Coronary artery (tissue), 2 donors: Measurements from ENCODE around the gene CR1.
"Not testable (repeated sequence)": the region's sequence is repeated elsewhere in the genome, so short reads cannot be mapped to it uniquely, and the experiment has no call there.

Experiments used
- DNase-seq: peaks from one replicate; pipeline ENCODE4 v3.0.0-alpha.2; 2017; ENCODE audit warnings: low spot score
- H3K27ac ChIP-seq, 2 donors: fragments of 200-600 bp; sonication (generic); one replicate each; pipeline ENCODE4 v1.5.1; 2016 to 2019
- H3K4me3 ChIP-seq: fragments of 200-600 bp; sonication (generic); 2 replicates; pipeline ENCODE4 v1.5.1; 2016; ENCODE audit warnings: mild to moderate bottlenecking, moderate library complexity
- TF ChIP-seq, protein P1 (sequence below): fragments of 200-600 bp; sonication (generic); IDR thresholded peaks from one replicate; pipeline ENCODE4 v1.5.1; 2019; ENCODE audit warnings: antibody characterized with exemption

Gene CR1

GRCh38 chr1:207487636-207488035 lies 8.3 kb upstream of the CR1 start:
- Histone ChIP-seq H3K27ac (no peak overlapping the region), H3K4me3 (no peak overlapping the region)
- DNase-seq: no peak
- TF ChIP-seq, protein P1, sequence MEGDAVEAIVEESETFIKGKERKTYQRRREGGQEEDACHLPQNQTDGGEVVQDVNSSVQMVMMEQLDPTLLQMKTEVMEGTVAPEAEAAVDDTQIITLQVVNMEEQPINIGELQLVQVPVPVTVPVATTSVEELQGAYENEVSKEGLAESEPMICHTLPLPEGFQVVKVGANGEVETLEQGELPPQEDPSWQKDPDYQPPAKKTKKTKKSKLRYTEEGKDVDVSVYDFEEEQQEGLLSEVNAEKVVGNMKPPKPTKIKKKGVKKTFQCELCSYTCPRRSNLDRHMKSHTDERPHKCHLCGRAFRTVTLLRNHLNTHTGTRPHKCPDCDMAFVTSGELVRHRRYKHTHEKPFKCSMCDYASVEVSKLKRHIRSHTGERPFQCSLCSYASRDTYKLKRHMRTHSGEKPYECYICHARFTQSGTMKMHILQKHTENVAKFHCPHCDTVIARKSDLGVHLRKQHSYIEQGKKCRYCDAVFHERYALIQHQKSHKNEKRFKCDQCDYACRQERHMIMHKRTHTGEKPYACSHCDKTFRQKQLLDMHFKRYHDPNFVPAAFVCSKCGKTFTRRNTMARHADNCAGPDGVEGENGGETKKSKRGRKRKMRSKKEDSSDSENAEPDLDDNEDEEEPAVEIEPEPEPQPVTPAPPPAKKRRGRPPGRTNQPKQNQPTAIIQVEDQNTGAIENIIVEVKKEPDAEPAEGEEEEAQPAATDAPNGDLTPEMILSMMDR: no peak

- DNase-seq: no peak
- no peak overlapping the region for H3K27ac ChIP-seq
- H3K4me3 ChIP-seq: no peak overlapping the region
- TF ChIP-seq, protein P1: no peak
Observed at GRCh38 chr1:207493212-207493611, 2.7 kb upstream of the CR1 start.

- no peak overlapping the region for H3K4me3 ChIP-seq
- TF ChIP-seq, protein P1: no peak
- no peak overlapping the region for H3K27ac ChIP-seq
- no peak for DNase-seq
Observed at GRCh38 chr1:207494171-207494570, 1.8 kb upstream of the CR1 start.

GRCh38 chr1:207495281-207495680 lies 676 bp upstream of the CR1 start:
- Histone ChIP-seq H3K4me3 (peak overlapping the region; percentile 60), H3K27ac (peak overlapping the region in 1 of 2 donors; percentile 10)
- DNase-seq: not testable (repeated sequence)

DNA sequence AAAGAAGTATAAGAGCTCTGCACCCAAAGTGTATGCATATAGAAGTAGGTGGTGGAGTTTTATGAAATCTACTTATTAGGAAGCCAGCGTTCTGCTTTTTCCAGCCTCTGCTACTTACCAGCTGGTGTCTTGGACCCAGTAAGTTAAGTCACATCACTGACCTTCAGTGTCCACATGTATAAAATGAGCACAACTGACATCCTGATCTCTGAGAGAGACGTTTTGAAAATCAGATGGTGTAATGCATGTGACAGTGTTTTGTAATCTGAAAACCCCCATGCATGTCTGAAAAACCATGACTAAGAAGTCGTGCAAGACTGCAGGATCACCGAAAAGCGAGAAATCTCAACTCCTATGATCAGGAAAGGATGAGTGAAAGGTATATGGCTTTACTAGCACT lies 2.0 kb downstream of the CR1 start:
- no peak for DNase-seq
- TF ChIP-seq, protein P1: no peak
- no peak overlapping the region for H3K4me3 ChIP-seq
- no peak overlapping the region for H3K27ac ChIP-seq

GRCh38 chr1:207499573-207499972 lies 3.6 kb downstream of the CR1 start:
- TF ChIP-seq, protein P1: peak; percentile 30
- Histone ChIP-seq H3K4me3 (no peak overlapping the region), H3K27ac (no peak overlapping the region)
- no peak for DNase-seq

DNA sequence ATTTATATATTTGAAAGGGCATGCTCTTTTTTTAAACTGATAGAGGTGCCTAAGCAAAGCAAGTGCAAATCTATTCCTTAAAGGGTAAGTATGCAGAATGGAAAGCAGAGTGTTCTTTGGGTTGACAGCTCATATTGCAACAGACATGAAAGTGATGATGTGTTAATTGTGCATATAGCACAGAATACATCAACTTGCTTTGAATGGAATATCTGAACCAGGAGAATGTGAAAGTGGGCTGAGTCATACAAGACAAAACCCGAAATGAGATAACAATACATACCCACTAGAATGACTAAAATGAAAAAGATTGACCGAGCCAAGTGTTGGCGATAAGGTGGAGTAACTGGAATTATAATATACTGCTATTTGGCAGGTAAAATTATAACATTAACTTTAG lies 4.3 kb downstream of the CR1 start:
- Histone ChIP-seq H3K27ac (no peak overlapping the region), H3K4me3 (no peak overlapping the region)
- TF ChIP-seq, protein P1: no peak
- DNase-seq: no peak

DNA sequence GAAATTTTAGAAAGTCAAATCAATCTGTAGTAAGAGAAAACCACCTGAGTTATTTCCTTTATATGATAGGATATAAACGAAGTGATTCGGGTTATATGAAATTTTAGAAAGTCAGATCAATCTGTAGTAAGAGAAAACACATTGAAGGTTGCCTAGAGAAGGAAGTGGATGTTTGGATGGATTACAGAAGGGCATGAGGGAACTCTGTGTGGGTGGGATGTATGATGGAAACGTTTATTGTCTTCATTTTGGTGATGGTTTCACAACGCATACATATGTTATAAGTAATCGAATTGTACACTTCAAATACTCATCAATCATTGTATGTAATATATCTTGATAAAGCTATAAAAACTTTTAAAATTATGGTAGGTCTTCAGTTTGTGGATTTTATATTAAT lies 5.1 kb downstream of the CR1 start:
- no peak for DNase-seq
- TF ChIP-seq, protein P1: no peak
- H3K27ac ChIP-seq: no peak overlapping the region
- no peak overlapping the region for H3K4me3 ChIP-seq
